IPS DF 4.7 (cell line): Measurements from ENCODE around the gene ACSF2.
"Not testable (repeated sequence)": the region's sequence is repeated elsewhere in the genome, so short reads cannot be mapped to it uniquely, and the experiment has no call there.

Source experiments
- DNase-seq: peaks from one replicate; pipeline ENCODE4 v3.0.0-alpha.2; 2013; ENCODE audit warnings: low spot score; ENCODE audit errors: extremely low read depth

The ACSF2 gene, protein sequence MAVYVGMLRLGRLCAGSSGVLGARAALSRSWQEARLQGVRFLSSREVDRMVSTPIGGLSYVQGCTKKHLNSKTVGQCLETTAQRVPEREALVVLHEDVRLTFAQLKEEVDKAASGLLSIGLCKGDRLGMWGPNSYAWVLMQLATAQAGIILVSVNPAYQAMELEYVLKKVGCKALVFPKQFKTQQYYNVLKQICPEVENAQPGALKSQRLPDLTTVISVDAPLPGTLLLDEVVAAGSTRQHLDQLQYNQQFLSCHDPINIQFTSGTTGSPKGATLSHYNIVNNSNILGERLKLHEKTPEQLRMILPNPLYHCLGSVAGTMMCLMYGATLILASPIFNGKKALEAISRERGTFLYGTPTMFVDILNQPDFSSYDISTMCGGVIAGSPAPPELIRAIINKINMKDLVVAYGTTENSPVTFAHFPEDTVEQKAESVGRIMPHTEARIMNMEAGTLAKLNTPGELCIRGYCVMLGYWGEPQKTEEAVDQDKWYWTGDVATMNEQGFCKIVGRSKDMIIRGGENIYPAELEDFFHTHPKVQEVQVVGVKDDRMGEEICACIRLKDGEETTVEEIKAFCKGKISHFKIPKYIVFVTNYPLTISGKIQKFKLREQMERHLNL

DNA sequence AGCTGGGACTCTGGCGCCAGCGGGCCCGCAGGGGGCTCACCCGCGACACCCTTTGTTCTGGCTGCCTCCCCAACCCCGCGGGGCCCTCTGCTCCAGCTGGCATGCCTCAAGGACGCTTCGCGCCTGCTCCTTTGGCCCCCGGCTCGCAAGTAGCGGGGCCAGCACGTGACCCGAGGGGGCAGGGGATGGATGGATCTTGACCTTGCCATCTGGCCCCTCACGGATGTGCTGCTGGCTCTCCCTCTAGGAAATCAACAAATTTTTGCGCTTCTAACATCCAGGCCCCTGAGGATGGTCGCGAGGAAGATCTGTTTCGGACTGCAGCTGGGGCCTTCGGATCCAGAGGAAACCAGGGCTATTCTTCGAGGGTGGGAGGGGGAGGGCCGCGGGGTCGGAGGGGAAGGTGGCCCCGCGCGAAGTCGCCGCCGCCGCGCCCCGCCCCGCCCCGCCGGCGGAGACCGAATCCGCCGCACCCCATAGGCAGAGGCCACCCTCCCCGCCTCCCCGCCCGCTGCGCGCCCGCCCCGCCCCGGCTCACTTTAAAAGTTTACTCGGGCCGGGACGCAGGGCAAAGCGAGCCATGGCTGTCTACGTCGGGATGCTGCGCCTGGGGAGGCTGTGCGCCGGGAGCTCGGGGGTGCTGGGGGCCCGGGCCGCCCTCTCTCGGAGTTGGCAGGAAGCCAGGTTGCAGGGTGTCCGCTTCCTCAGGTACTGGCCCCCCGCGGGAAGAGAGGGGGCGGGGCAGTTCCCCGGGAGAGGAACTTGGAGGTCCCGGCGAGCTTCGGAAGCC, at the start of gene ACSF2:
Gene ACSF2 (plus strand): TSS at position 537 of the 790 bp plus-strand sequence. CDS start 44 bp downstream, at position 581.
- no peak for DNase-seq

DNA sequence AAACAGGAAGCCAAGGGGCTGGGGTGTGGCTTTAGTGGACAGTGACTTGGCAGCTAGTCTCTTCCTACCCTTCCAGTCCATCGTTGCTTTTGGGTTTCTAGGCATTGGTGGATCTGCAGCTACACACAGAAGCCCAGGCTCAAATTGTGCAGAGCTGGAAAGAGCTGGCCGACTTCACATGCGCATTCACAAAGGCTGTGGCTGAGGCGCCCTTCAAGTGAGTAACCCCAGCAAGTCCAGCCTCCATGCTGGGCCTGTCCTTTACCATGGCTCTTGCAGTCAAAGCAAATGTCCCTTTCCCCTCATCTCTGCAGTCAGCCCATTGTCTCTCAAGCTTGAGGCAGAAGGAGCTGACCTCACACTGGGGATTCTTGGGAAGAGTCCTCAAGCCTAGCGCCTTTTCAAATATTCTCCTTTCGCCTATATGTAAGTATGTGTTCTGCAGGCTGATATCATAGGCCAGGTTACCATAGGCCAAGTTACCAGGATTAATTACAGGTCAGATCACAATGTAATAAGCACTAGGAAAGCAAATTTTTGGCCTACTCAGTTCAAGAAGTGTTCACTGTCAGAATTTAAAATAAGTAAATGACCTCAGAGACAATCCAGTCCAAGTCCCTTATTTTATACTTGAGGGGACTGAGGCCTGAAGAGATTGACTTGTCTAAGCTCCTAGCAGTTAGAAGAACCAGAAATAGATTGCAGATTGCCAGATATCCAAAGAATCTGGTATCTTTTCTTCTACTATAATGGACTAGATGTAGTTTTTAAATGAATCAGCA, 46.5 kb upstream of the ACSF2 start:
- no peak for DNase-seq

DNA sequence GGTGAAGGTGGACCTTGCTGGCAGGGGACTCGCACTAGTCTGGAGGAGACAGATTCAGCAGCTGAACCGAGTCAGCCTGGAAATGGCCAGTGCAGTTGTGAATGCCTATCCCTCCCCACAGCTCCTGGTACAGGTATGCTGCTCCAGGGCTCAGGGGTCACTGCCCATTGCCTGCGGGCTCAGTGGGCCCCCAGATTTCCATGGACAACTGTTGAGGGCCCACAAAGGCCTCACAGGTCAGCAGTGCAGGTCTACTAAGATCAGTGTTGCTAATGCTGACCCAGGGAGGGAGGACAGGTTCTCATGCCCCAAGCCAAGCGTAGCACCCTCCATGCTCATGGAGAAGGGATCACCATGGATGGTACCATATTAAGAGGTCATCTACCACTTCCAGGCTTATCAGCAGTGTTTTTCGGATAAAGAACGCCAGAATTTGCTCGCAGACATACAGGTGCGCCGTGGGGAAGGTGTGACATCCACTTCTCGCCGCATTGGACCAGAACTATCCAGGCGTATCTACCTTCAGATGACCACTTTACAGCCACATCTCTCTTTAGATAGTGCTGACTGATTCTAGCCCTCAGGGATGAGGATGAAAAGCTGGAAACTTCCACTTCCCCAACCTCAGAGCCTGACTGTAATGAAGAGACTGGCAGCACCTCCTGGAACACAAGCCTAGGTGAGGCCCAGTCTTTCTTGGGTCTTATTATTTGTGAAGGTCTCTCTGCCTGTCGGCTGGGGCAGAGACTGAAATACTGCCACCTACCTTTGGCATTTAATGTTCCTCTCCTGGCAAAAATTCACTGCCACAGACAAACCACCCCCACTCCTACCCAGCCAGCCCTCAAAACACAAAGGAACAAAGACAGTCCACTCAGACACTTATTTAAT, 45.4 kb upstream of the ACSF2 start:
- DNase-seq = no peak

DNA sequence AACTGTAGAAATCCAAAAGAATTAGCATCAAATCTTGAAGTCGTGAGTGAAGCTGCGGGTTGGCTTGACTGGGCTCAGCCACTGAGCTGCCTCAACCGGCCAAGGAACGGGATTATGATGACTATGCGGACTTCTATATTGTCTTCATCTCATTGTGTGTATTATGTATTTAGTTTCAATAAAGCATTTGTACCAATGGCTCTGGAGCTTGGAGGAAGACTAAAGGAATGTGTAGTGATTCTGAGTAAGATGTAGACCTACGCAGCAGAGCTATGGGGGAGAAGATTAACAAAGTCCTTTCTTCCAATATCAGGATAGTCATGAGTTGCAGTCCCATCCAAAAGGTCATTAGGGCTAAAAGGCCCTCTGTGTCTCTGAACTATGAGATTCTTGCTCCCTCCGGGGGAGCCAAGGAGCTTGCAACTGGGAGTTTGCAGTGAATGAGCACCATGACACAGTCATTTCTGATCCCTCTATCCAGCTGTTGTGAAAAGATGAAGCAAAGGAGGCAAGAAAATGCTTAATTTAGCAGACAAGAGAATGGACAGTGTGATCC, 44.7 kb upstream of the ACSF2 start:
- no peak for DNase-seq

DNA sequence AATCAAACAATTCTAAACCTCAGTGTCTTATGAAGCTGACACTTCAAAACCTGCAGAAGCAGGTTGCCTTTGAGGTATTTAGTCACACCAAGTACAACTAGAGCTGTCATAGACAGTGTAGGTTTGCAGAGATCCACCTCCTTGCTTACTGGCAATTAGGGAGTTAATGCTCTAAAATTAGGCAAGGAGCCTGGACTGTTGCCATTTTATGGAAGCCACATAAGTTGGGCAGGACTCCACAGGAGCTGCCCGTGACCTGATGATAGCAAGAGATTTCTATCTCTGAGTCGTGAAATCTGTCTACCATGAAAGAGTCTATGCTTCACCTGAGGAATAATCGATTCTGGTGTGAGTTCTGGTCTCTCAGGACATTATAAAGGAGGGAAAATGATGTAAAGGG, 44.1 kb upstream of the ACSF2 start:
- DNase-seq = no peak

DNA sequence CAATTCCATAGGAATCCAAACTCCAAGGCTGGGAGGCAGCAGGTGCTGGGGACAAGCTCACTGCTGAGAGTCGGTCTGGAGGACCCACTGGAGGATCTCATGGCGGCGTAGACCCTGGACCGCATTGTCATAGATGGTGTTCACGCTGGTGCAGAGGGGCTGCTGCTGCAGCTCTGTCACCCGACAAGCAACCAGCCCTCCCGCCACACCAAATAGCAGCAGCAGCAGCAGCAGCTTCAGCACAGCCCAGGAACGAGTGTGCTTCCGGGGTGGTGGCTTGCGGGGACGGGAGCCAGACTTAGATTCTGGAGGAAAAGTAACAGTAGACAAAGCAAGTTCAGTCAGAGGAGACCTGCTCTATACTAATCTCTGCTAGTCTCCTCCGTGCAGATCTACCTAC, 43.1 kb upstream of the ACSF2 start:
- DNase-seq = no peak

DNA sequence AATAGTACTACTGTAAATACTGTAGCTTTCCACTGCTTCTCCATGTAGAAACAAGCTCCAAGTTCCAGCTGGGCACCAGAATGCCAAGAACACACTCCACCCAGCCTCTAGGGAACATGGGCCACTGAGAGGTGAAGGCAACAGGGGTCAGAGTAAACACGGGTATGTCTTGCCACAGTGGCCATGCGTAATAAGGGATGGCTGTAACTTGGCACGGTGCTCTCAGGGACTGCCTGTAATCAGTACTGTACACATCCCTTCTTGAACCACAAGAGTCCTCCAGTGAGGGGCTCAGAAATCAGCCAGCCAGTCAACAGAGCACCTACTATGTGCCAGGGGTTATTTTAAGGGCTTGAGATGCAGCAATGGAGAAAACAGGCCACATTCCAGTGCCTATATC, 39.5 kb upstream of the ACSF2 start:
- no peak for DNase-seq

DNA sequence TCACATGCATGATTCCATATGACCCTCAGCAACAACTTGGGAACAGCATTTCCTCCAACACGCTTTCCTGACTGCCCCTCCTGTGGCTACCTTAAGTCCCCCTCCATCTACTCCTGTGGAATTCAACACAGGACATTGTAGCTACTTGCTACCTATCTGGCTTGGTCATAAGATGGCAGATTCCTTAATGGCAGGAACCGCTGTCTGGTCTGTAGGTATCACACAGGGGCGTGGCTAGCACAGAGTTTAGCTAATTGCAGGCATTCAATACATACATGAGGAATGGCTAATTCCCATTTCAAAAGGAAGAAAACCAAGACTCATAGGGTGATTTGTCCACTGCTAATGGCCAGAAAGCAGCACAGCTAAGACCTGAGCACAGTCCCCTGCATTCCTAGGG, 37.3 kb upstream of the ACSF2 start:
- DNase-seq = no peak

DNA sequence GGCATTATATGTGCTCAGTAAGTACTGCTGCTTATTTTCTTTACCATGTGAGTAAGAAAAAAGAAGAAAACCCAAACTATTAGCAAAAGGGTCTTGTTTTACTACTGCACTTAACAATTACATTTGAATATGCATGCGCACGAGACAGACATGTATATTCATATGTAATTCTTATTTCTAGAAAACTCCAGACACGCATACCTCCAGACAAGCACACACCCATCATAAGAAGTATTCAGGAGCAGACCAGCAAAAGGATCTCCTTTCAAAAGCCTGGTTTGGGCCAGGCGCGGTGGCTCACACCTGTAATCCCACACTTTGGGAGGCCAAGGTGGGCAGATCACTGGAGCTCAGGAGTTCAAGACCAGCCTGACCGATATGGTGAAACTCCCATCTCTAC, 36.5 kb upstream of the ACSF2 start:
- no peak for DNase-seq

DNA sequence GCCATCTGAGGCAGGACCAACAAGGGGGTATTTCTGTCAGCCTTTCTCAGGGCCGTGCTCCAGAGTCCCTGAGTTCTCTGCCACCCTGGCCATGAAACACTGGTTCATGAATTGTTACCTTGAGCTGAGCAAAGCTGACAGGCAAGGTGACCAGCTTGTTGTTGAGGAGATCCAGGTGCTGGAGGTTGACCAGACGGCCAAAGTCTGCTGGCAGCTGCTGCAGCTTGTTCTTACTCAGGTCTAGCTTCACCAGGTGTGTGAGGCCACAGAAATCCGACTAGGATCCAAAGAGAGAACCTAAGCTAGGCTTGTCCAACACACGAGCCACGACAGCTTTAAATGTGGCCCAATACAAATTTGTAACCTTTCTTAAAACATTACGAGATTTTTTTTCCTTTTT, 33.4 kb upstream of the ACSF2 start:
- DNase-seq = no peak

DNA sequence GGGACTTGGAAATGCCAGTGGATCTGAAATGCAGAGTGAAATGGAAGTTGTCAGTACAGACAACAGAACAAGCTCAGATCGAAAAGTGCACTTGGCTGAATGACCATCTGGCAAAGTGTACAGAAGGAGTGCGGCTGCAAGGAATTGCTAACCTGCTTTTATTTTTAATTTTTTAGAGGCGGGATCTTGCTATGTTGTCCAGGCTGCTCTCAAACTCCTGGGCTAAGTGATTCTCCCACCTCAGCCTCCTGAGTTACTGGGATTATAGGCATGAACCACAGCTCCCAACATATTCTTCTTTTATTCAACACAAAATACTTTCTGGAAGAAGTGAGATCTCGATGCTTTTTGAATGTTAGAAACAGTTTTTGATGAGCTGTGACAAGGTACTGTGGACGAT, 32.3 kb upstream of the ACSF2 start:
- no peak for DNase-seq

DNA sequence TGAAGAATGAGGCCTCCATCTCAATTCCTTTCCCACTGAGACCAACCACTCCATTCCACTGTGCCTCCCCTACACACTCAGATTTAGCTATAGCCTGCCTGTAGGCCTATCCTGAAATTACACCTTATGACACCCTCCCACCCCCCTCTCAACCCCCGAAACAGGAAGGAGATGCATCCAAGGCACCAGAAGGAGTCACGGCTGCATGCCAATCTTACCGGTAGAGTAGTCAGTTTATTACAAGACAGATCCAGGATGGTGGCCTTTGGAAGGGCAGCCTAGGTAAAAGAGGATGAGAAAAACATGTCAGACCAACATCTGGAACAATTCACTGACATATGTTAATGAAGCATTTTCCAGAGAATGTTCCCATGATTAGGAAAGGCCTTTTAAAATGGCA, 31.3 kb upstream of the ACSF2 start:
- no peak for DNase-seq

DNA sequence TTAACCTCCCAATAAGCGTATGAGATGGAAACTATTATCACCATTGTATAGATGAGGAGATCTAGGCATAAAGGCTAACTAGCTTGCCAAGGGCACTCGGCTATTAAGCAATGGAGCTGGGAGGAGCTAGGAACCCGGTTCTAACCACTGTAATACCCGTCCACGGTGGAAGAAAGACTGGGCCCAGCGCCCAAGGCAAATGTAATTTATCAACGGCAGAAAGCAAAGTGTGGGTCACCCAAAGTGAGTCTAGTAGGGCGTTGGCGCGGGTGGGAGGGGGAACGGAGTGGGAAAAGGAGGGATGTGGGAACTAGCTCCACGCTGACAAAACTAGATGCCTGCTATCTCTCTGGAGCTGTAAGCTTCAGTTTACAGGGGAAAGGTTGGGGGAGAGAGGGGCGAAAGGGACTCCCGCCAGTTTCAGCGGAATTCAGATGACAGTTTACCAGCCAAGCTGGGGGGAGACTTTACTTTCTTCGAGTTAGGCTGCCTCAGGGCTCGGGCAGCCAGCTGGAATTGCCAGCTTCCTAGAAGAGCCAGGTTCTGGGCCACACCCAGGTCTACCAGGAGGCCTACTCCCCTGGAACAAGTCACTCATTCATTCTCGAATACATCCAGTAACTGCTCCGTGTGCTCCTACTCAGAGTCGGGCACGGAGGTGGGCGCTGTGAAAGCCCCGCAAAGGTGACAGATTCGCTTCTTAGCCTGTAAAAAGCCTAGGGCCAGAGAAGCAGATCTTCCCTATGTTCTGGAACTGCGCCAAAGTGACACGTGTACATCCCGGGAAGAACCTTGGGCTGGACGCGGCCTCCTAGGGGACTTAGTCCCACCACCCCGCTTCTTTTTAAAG, 29.5 kb upstream of the ACSF2 start:
- no peak for DNase-seq

DNA sequence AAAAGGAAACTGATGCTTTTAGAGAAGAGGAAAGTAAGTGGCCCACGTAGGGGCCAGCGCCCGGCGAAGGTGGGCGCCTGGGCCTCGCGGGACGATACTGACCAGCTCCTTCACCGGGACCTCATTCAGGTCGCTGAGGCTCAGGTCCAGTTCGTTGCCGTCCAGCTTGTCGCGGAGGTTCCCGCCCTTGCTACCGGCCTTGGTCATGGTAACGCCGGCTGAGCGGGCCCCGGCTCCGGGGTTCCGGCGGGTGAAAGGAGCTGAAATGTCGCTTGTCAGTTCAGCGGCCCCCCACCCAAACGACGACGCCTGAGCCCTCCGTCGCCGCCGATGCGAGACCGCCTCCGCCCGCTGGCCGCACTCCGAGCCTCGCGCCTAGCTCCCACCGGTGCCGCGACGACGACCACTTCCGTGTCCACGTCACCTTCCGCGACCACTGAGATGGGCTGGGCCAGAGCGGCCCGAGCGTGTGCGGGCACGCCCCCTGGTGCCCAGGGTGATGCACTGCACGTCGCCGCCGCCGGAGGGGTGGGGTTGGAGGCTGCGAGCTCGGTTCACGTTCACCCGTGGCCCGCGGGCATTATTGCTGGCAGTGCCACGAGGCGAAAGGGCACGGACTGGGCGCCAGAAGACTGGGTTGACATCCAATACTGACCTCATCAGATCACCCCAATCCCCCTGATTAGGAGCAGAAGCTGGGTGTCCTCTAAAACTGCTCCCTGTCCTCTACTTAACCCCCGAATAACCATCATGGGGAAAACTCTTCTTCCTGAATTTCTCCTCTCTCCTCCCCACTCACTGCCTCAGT, 28.7 kb upstream of the ACSF2 start, which contains the start of gene LRRC59:
Gene LRRC59 (minus strand): TSS at position 413 of the 808 bp plus-strand sequence. CDS start 206 bp downstream, at position 207.
- DNase-seq = peak; percentile 19

DNA sequence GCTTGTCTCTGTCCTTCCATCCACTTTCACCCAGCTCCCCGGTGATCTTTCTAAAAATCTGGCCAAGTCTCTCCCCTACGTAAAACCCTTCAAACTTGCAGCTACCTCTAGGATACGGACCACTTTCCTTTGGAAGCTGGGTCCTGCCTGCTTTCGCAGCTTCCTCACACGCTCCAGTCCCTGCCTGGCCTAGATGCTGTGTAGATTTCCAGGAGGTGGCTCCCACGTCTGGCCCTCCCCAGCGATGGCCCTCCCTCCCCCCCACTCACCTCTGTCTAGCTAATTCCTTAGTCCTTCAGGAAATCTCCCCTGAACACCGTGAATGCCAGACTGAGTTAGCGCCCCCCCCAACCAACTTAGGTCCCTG, 28.1 kb upstream of the ACSF2 start:
- no peak for DNase-seq

DNA sequence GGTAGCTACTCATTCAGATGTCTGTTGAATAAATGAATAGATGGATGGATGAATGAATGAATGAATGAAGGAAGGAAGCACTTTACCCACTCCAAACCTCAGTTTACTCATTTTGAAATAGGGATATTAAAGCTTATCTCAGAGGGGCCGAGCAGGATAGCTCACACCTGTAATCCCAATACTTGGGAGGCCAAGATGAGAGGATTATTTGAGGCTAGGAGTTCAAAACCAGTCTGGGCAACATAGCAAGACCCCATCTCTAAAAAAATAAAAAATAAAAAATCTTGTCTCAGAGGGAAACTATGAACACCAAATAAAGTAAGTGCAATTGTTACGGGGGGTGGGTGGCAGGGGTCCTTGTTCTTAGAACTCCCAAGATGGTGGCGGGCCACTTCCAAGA, 27.3 kb upstream of the ACSF2 start:
- DNase-seq = not testable (repeated sequence)

DNA sequence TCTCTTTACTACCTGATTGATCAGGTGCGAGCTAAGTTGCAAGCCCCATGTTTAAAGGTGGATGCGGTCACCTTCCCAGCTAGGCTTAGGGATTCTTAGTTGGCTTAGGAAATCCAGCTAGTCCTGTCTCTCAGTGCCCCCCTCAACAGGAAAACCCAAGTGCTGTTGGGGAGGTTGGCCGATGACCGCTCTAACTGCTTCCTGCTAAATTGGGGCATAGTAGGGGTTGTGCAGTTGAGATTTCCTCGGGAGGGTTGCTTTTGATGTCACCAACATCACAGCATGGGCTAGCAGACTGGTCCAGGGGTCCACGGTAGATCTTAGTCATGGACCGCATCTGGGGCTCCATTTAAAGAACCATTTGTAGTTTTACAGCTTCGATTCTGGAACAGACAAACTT, 26.4 kb upstream of the ACSF2 start:
- not testable (repeated sequence) for DNase-seq

DNA sequence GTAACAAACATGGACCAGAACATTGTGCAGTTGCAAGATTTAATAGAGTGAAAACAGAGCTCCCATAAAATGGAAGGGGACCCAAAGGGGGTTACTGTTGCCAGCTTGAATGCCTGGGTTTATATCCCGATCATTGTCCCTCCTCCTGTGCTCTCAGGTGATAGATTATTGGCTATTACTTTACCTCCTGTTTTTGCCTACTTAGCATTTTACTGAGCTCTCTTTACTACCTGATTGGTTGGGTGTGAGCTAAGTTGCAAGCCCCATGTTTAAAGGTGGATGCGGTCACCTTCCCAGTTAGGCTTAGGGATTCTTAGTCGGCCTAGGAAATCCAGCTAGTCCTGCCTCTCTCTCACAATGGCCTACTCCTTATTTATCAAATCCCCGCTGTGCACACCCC, 20.7 kb upstream of the ACSF2 start:
- DNase-seq = not testable (repeated sequence)
